ENCODE results near the gene THRB. TPM values are rescaled to one million over a fixed set of nuclear protein-coding genes. Genes with fewer than 3 reads are reported as not detected.

THRB gene
- total RNA-seq, 1 experiment from 2014 or later = 9.7 TPM

DNA sequence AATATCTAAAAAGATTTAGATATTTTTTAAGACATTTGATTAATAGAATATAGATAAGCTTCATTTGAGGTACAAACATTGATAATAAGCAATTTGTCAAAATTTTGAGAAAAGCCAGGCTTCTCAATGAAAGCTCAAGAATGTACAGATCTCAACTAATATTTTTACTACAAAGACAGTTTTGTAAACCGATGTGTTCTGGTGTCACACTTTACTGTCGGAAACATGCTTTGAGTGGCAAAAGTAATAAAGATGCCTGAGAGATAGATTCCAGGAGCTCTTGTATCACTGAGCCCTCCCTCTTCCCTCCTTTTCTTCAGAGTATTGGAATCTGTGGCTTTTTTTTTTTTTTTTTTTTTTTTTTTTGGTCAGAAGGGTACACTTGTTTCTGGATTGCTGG, 45.0 kb upstream of the THRB start:
- Histone ChIP-seq H3K9me2 (ENCODE audit: insufficient read depth) (no peaks in the 10 kb centered on the region; the same call in 1 of the 2 replicates), H3F3A (ENCODE audit: insufficient read depth, low read depth) (no peaks in the 10 kb centered on the region), H2AFZ (no peak overlapping the region), H3K4me2 (no peak overlapping the region), H3K4me3 (no peak overlapping the region), H3K9me3 (ENCODE audit: insufficient read depth, low read depth) (peaks cover 1% of the 10 kb centered on the region; the same call in 1 of the 2 replicates), H3K27me3 (ENCODE audit: insufficient read depth, low read depth) (no peaks in the 10 kb centered on the region), H3K4me1 (replicated peaks; ENCODE audit: insufficient read depth) (0 out of 2 replicates have a peak, but pooled peaks cover 5% of the 10 kb centered on the region), H4K20me1 (ENCODE audit: insufficient read depth) (no peaks in the 10 kb centered on the region), H3K27ac (no peak overlapping the region), H3K79me2 (ENCODE audit: low read depth) (no peaks in the 10 kb centered on the region), H3K36me3 (ENCODE audit: low read depth) (no peaks in the 10 kb centered on the region)
- intact Hi-C loops (cut with micrococcal nuclease; ENCODE audit: unreplicated experiment) = no loop called here
- no TSS peak for BruUV-seq (replicated peaks)
- CTCF ChIA-PET = no interaction called here
- no peak for DNase-seq
- POLR2A ChIA-PET (ENCODE audit: unreplicated experiment) = no interaction called here
- TF ChIP-seq, protein P1, sequence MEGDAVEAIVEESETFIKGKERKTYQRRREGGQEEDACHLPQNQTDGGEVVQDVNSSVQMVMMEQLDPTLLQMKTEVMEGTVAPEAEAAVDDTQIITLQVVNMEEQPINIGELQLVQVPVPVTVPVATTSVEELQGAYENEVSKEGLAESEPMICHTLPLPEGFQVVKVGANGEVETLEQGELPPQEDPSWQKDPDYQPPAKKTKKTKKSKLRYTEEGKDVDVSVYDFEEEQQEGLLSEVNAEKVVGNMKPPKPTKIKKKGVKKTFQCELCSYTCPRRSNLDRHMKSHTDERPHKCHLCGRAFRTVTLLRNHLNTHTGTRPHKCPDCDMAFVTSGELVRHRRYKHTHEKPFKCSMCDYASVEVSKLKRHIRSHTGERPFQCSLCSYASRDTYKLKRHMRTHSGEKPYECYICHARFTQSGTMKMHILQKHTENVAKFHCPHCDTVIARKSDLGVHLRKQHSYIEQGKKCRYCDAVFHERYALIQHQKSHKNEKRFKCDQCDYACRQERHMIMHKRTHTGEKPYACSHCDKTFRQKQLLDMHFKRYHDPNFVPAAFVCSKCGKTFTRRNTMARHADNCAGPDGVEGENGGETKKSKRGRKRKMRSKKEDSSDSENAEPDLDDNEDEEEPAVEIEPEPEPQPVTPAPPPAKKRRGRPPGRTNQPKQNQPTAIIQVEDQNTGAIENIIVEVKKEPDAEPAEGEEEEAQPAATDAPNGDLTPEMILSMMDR (conservative IDR thresholded peaks at IDR 0.05) = no peak
- TF ChIP-seq EZH2 (IDR thresholded peaks at IDR 0.05; ENCODE audit: low read depth) = no peak

DNA sequence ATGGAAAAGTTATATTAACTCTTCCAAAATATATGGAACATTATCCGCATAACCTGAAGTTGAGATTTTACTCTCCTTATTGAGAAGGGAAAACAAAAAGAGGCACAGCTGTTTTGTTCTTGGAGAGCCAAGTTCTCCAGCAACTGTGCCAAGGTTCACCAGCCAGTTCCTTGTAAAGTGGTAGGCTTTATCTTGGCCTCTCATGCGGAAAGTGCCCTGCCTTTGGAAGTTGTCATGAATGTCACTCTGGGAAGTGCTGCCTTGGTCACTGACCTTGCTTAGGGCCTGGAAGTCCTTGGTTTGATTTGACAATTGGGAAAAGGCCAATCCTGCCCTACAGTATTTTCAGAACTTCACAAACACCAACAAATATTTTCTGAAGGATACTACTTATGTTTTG, 44.2 kb upstream of the THRB start:
- Histone ChIP-seq H3K27me3 (ENCODE audit: insufficient read depth, low read depth) (no peaks in the 10 kb centered on the region), H3K4me1 (replicated peaks; ENCODE audit: insufficient read depth) (0 out of 2 replicates have a peak, but pooled peaks cover 5% of the 10 kb centered on the region), H3K4me3 (no peak overlapping the region), H2AFZ (no peak overlapping the region), H3K36me3 (ENCODE audit: low read depth) (no peaks in the 10 kb centered on the region), H3K79me2 (ENCODE audit: low read depth) (no peaks in the 10 kb centered on the region), H4K20me1 (ENCODE audit: insufficient read depth) (no peaks in the 10 kb centered on the region), H3F3A (ENCODE audit: insufficient read depth, low read depth) (no peaks in the 10 kb centered on the region), H3K4me2 (no peak overlapping the region), H3K9me2 (ENCODE audit: insufficient read depth) (no peaks in the 10 kb centered on the region; the same call in 1 of the 2 replicates), H3K9me3 (ENCODE audit: insufficient read depth, low read depth) (no peaks in the 10 kb centered on the region; the same call in 1 of the 2 replicates), H3K27ac (no peak overlapping the region)
- TF ChIP-seq, protein P1 (conservative IDR thresholded peaks at IDR 0.05) = no peak
- TF ChIP-seq EZH2 (IDR thresholded peaks at IDR 0.05; ENCODE audit: low read depth) = no peak
- ChIA-PET POLR2A (ENCODE audit: unreplicated experiment) (no interaction called here), CTCF (no interaction called here)
- no peak for DNase-seq
- no TSS peak for BruUV-seq (replicated peaks)
- intact Hi-C loops (cut with micrococcal nuclease; ENCODE audit: unreplicated experiment) = no loop called here

DNA sequence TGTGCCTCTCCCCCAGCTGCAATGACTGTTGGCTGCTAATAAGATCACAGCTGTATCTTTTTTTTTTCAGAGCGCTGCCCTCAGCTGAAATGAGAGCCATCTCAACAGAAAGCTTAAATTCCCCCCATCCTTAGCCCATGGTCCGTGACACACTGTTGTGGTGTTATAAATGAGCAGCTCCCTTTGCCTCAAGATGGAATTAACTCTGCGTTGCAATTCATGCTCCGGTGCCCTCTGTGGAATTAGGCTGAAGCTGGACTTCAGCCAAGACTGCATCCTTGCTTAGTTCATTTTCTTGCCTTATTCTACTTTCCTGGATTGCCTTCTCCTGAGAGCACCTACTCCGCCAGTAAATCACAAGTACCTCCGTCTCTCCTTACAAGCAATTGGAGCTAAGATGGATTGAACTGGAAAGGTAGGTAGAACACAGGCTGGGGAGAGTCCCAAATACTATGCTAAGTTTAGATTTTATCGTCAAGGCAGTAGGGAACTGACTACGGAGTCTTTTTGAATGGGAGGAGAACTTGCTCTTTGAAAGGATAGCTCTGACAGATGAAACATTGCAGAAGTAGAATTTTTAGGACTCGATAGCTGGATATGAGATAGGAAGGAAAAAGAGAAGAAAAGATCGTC, 39.0 kb upstream of the THRB start:
- CTCF ChIA-PET = no interaction called here
- no peaks in the 10 kb centered on the region for H3F3A ChIP-seq (ENCODE audit: insufficient read depth, low read depth)

More for the DNA sequence above, 39.0 kb upstream of the THRB start:
- Histone ChIP-seq H3K4me1 (replicated peaks; ENCODE audit: insufficient read depth) (0 out of 2 replicates have a peak, but pooled peaks cover 1% of the 10 kb centered on the region), H3K4me3 (no peak overlapping the region), H3K9me3 (ENCODE audit: insufficient read depth, low read depth) (no peaks in the 10 kb centered on the region; the same call in 1 of the 2 replicates), H3K27ac (no peak overlapping the region), H4K20me1 (ENCODE audit: insufficient read depth) (no peaks in the 10 kb centered on the region), H3K4me2 (no peak overlapping the region), H3K27me3 (ENCODE audit: insufficient read depth, low read depth) (no peaks in the 10 kb centered on the region), H3K36me3 (ENCODE audit: low read depth) (no peaks in the 10 kb centered on the region), H2AFZ (no peak overlapping the region), H3K9me2 (ENCODE audit: insufficient read depth) (no peaks in the 10 kb centered on the region), H3K79me2 (ENCODE audit: low read depth) (no peaks in the 10 kb centered on the region)
- POLR2A ChIA-PET (ENCODE audit: unreplicated experiment) = interaction anchor here (0.5 kb wide), 1 partner anchor 869 kb away, joined by 8 read pairs; no protein-coding TSS in a partner anchor
- no TSS peak for BruUV-seq (replicated peaks)
- intact Hi-C loops (cut with micrococcal nuclease; ENCODE audit: unreplicated experiment) = no loop called here
- DNase-seq = no peak
- no peak for TF ChIP-seq EZH2 (IDR thresholded peaks at IDR 0.05; ENCODE audit: low read depth)
- TF ChIP-seq, protein P1 (conservative IDR thresholded peaks at IDR 0.05) = no peak
